Skin of body (tissue), 2 donors: ENCODE results near the gene SH3PXD2A. TPM values are rescaled to one million over a fixed set of nuclear protein-coding genes. Genes with fewer than 3 reads are reported as not detected.
"Not testable (repeated sequence)": the region's sequence is repeated elsewhere in the genome, so short reads cannot be mapped to it uniquely, and the experiment has no call there.

Experiments
- DNase-seq: peaks from one replicate; lab custom pipeline; 2025; lab: John Stamatoyannopoulos, UW
- total RNA-seq: library from RNA; depleted of rRNA; stranded (reverse); fragments of >200 nt; gene quantifications from one replicate; pipeline ENCODE4 v1.2.3, GENCODE V29; 2014

SH3PXD2A gene
- total RNA-seq, 1 donor from 2014 or later = 52.0 TPM

GRCh38 chr10:103793920-103794883 lies 61.2 kb downstream of the SH3PXD2A start:
- no peak for DNase-seq

DNA sequence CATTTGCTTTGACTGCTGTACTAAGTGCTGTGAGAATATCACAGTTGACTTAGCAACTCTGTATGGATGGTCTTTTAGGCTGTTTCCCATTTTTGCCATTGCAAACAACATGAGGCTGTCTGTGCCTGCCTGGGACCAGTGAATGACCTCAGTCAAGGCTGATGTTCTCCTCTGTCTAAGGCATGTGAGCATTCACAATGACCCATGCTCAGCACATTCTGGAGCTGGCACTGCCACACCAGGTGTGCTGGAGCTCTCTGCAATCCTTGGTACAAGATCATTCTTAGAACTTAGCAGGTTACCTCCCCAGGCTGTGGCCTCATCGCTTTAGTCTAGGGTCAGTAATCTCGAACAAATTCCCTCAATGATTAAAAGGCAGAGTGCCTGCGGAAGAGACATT lies 61.9 kb downstream of the SH3PXD2A start:
- DNase-seq = no peak

- no peak for DNase-seq
Measured at GRCh38 chr10:103792547-103792946, 62.8 kb downstream of the SH3PXD2A start.

DNA sequence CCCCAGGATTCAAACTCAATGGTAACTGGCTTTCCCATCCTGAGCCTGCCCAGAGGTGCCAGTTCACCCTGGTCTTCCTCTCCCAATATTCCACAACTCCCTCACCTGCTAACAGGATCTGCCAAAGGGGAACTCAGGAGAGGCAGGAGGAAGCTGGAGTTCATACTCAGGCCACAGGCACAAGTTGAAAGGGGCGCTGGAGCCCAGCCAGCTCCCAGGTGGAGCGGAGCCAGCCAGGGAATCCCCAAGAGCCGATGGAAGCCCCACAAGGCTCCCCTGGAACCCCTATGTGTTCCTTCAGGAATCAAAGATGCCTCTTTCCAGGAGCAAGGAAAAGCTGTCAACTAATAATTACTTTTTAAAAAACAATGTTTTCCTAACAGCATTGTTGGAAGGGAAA lies 63.5 kb downstream of the SH3PXD2A start:
- DNase-seq = no peak

DNA sequence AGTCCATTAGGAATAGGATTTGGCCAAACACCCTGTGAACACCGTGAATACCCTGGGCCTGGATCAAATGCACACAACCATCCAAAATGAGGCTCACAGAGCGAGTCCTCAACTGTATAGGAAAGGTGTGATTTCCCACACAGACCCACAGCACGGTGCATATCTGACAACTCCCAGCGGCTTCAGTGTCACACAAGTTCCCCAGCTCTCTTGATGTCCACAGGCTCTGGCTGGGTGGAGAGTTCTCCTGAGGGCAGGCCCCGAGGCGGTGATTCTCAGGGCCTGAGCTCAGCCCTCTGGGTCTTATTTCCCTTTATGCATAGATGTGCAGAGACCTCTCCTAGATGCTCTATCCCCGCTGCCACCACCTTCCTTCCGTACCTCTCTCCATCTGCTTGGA lies 64.1 kb downstream of the SH3PXD2A start:
- no peak for DNase-seq

- DNase-seq = no peak
Measured at GRCh38 chr10:103790580-103790979, 64.8 kb downstream of the SH3PXD2A start.

GRCh38 chr10:103789771-103790201 lies 65.6 kb downstream of the SH3PXD2A start:
- DNase-seq = no peak

GRCh38 chr10:103789161-103789560 lies 66.2 kb downstream of the SH3PXD2A start:
- no peak for DNase-seq

GRCh38 chr10:103787331-103787730 lies 68.0 kb downstream of the SH3PXD2A start:
- DNase-seq = no peak

DNA sequence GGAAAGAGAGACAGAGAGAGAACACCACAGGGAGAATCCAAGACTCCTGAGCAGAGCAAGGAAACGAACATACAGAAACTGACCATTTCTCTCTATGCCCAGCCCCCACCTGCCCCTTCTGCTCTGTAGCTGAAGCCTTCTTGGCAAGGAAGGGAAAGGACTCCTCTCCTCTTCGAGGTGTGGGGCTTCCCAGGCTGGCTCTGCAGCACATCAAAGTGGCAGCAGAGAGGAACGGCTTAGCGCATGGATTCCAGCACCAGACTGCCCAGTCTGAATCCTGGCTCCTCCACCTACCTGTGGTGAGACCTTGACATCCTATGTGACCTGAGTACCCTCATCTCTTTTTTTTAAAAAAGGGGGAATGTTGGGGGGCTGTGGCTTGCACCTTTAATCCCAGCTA lies 69.4 kb downstream of the SH3PXD2A start:
- no peak for DNase-seq

DNA sequence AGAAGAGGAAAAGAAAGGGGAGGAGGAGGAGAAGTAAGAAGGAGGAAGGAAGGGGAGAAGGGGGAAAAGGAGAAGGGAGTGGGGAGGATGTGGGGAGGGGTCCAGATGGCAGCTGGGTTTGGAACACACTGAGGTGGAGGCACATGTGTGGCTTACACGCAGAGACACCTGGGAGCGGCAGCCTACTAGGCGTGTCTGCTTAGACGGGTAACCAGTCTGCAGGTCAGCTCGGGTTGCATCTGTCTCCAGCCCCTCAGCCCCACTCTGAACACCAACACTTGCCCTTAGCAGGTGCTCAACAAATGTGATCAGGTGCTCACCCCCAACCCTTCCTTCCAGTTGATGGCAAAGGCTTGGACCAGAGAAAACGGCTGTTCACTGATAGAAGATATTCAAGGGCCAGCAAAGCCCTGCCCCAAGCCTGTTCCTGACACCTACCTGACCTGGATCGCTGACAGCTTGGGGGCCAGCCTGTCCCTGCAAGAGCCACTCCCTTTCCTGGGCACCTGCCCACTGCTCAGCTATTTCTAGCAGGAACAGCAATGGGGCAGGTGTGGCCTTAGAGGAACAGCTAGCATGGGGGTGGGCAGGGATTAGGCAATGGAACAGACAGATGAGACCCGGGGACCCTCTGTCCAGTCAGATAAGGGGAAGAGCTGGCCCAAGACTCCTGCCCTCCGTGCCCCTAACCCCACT lies 70.5 kb downstream of the SH3PXD2A start:
- no peak for DNase-seq

DNA sequence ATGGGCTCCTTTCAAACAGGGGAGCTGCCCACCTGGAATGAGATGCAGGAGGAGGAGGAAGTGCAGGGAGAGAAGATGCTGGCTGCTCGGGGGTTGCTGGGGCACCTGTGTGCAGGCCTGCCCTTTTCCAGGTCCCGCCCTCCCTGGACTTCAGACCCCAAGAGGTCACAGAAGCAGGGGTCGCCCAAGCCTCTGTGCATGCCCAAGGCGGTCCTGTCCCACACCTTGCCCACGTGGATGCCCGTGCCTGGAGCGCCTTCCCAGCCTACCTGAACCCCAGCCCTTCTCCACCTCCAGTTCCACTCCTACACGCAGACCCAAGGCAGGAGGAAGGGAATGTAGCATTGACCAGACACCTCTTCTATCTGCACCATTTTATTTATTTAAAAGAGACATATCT lies 71.3 kb downstream of the SH3PXD2A start:
- no peak for DNase-seq

GRCh38 chr10:103783681-103784080 lies 71.7 kb downstream of the SH3PXD2A start:
- DNase-seq = no peak

- no peak for DNase-seq
Measured at GRCh38 chr10:103781329-103782061, 73.9 kb downstream of the SH3PXD2A start.

DNA sequence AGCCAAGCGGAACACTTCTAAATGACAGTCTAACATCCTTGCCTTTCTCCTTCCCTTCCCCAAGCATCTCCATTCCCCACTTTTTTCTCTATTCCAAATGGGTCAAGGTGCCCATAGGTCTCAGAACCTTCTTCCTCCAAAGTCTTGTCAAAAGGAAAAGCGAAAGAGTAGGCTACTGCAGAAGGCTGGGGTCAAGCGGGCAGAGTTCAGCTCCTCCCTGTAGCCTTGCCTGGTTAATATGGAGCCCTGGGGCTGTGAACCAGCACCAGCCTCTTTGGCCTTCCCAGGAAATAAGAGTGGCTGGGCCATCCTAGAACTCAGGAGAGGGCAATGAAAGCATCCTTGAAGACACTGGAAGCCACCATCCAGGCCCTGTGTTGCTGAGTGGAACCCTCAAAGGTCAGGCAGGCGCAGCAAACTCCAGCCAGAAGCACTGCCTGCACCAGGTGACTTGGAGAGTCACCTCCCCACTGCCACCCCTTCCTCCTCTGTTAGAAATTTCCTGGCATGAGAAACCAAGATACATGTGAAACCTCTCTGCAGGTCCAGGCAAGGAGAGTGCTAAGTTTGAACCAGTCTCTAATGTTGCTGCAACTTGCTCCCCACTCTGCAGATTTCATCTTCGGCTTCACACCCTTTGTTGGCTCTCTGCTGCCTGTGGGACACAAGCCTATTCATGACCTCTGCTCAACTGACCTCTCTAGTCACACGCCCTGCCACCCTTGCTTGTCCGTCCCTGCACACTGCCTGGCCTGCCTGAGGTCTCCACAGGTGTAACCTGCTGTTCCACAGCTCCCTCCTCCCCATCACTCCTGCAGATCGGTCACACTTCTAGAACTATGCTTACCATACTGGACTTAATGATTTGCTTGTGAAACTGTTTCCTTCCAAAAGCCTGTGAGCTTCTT lies 74.9 kb downstream of the SH3PXD2A start:
- no peak for DNase-seq

GRCh38 chr10:103778358-103779139 lies 76.8 kb downstream of the SH3PXD2A start:
- DNase-seq = no peak

- DNase-seq = no peak
Measured at GRCh38 chr10:103776878-103777591, 78.3 kb downstream of the SH3PXD2A start.

- no peak for DNase-seq
Measured at GRCh38 chr10:103775776-103776175, 79.6 kb downstream of the SH3PXD2A start.

DNA sequence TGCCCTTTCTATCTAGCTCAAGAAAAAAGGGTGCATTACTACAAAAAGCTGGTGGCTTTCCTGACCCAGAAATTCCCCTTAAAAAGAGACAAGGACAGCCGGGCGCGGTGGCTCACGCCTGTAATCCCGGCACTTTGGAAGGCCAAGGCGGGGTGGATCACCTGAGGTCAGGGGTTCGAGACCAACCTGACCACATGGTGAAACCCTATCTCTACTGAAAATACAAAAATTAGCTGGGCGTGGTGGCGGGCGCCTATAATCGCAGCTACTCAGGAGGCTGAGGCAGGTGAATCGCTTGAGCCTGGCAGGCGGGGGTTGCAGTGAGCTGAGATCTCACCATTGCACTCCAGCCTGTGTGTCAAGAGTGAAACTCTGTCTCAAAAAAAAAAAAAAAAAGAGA lies 82.5 kb downstream of the SH3PXD2A start:
- DNase-seq = not testable (repeated sequence)
